GM21717 (cell line): ENCODE data around the gene SUMO3.

Experiments used
- ATAC-seq: cut with Tn5 transposase; IDR thresholded peaks from one replicate; pipeline ENCODE4 v1.9.1; 2021; ENCODE audit warnings: mild to moderate bottlenecking, moderate library complexity; ENCODE audit not compliant: unreplicated experiment

Gene SUMO3

GRCh38 chr21:44817914-44818639 is at the start of gene SUMO3:
Gene SUMO3 (minus strand): TSS chr21:44818062. CDS start chr21:44817968, 94 bp downstream.
- peak; percentile 49 for ATAC-seq

DNA sequence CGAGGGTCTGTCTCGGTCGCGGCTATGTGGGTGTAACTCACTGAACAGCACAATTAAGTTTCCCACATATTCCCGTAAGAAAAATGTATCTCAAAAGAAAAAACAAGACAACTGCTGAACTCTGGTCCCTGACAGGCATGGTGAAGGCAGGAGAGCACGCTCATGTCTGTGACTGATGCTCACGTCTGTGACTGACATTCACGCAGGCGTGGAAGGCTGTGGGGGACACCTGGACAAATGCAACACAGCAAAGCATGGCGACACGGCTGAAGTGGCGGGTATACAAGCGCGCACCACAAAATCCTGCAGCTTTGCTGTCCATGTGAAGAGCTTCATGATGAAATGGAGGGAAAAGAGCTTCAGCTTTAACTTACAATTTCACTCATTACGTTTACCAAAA is 49.6 kb upstream of the SUMO3 start:
- ATAC-seq: no peak

DNA sequence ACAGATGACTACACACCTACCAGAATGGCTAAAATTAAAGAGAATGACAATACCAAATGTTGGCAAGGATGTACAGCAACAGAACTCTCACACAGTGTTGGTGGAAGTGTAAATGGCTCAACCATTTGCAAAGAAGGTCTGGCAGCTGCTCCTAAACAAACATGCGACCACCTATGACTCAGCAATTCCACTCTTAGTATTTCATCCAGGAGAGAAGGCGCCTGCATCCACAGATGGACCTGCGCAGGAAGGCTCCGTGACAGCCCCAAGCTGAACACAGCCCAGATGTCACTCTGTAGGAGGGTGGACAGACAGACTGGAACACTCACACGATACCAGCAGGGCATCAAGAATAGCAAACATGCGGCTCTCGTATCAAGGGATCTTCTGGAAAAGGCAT is 48.9 kb upstream of the SUMO3 start:
- ATAC-seq: no peak

DNA sequence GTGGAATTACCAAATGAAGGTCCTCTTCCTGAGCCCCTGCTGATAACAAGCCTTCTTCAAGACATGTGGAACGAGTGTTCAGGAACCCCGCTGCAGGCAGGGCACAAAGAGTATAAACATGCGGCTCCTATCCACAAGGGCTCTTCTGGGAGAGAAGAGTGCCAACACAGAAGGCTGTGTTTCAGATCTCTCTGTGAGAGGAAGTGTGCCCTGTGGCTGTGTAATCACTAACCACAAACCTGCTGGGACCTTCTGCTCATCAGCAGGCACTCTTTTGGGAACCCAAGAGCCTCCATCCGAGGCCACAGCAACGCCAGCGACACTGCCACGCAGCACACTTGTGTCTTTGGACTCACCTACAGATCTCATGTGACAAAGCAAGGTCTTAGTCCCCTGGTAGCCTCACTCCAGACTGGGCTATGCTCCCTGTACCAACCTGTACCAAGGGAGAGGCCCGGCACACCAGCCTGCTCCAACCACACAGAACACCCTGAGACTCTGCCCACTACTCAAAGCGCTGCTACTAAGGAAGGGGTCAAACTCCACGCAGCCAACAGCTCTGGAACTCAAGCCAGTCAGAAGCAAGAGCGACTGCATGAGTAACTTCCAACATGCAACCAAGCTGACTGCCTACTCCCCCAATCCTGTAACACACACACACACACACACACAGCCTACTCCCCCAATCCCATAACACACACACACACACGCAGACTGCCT is 47.9 kb upstream of the SUMO3 start:
- no peak for ATAC-seq

GRCh38 chr21:44862869-44863685 is 45.2 kb upstream of the SUMO3 start:
- ATAC-seq: no peak

DNA sequence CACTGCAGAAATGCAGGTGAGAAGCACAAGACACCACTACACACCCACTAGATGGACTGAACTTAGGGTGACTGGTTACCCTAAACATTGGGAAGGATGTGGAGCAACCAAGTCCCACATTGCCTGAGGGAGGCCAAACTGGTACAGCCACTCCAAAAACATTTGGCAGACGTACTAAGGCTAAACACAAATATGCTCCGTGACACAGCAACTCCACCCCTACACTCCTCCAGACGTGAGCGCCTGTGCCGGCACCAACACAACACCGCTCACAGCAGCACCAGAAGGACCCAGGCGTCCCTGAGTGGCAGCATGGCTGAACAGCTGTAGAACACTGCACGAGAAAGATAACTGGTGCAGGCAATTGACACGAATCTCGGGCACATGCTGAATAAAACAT is 40.9 kb upstream of the SUMO3 start:
- no peak for ATAC-seq

GRCh38 chr21:44858291-44858690 is 40.4 kb upstream of the SUMO3 start:
- ATAC-seq: no peak

DNA sequence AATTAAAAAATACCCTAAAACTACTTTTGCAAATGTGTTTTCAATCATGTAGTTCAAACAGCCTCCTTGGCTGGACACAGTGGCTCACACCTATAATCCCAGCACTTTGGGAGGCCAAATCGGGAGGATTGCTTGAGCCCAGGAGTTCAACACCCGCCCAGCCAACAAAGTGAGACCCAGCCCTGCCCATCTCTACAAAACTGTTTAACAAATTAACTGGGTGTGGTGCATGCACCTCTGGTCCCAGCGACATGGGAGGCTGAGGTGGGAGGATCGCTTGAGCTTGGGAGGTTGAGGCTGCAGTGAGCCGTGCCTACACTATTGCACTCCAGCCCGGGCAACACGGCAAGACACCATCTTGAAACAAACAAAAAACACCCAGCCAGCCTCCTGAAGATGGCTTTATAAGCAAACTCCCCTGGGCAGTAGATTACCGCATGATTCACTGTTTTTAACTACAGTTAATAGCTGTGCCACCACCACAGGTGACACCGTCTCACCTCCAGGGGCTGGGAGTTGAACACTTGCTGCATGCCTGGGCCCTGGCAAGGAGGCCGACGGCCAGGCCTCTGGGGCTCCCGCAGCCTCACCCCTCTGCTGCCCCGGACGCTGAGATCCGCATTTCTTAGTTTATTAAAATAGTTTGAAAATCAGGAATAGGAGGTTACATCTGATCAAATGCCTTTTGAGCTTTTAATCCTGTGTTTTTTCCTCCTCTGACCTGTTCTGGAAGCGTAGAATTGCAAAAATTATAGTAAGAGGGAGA is 39.4 kb upstream of the SUMO3 start:
- no peak for ATAC-seq

DNA sequence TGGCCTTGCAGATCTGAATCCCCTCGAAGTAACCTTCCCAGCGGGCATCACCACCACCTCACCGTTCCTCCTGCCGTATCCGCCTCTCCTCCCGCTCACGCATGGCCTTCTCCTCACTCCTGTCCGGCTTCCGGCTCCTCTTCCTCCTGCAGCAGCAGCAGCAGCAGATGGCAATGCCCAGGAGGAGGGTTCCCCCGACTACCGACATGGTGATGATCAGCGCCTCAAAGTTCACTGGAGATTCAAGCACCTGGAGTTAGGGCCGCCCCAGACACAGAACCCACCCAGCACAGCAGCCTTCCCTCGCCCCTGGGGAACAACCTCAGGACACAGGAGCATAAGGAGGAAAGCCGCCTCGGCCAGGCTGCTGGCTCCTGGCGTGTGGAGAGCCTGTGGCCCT is 38.3 kb upstream of the SUMO3 start:
- ATAC-seq: no peak

- ATAC-seq: no peak
Measured at GRCh38 chr21:44855572-44855971, 37.7 kb upstream of the SUMO3 start.

GRCh38 chr21:44854664-44855446 is 37.0 kb upstream of the SUMO3 start:
- ATAC-seq: no peak

- no peak for ATAC-seq
Measured at GRCh38 chr21:44854391-44854663, 36.5 kb upstream of the SUMO3 start.

GRCh38 chr21:44853601-44854390 is 35.9 kb upstream of the SUMO3 start:
- ATAC-seq: no peak

- no peak for ATAC-seq
Measured at GRCh38 chr21:44850905-44851657, 33.2 kb upstream of the SUMO3 start.

DNA sequence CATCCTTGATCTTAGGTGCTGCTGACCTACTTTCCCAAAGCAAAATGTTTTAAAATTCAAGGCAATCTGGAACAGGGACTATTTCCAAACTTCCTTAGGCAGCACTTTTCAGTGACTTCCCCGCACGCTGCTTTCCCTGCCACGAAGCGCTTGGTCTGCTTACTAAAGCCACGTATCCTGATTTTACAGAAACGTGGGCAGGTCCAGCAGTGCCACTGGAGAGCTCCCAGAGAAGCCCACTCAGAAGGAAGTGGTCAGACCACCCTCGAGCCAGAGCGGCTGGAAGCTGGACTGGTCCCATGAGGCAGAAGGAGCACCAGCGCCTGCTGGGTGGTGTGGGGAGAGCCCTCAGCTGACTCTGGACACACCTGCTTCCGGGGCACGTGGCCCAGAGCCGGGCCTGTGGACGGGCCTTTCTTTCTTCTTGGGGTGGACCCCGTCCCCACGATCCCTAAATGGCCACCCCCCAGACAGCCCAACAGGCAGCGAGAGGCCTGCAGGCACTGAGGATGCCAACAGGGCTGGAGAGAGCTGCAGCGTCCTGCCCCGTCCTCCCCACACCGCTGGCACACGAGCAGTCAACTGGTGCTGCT is 32.4 kb upstream of the SUMO3 start:
- ATAC-seq: no peak

DNA sequence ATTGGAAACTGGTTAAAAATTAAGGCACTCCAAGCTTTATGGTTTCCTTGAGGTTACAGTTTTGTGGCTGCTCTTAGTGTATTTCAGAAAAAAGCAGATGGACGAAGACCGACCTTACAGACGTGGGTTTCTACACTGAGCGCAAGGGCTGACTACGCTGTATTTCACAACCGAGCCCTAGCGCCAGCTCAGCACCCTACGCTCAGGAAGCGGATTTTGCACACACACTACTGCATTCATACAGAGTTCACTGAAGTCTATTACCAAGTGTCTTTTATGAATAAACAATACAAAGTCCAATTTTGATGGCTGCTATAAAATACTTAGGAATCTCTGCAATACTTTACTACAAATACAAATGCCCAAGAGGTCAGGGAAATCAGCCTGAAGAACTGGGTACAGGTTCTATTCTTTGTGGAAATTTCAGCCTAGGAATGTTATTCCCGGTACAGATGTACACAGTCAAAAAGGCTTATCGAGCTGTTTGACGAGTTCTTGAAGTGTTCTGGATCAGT is 31.8 kb upstream of the SUMO3 start:
- no peak for ATAC-seq

DNA sequence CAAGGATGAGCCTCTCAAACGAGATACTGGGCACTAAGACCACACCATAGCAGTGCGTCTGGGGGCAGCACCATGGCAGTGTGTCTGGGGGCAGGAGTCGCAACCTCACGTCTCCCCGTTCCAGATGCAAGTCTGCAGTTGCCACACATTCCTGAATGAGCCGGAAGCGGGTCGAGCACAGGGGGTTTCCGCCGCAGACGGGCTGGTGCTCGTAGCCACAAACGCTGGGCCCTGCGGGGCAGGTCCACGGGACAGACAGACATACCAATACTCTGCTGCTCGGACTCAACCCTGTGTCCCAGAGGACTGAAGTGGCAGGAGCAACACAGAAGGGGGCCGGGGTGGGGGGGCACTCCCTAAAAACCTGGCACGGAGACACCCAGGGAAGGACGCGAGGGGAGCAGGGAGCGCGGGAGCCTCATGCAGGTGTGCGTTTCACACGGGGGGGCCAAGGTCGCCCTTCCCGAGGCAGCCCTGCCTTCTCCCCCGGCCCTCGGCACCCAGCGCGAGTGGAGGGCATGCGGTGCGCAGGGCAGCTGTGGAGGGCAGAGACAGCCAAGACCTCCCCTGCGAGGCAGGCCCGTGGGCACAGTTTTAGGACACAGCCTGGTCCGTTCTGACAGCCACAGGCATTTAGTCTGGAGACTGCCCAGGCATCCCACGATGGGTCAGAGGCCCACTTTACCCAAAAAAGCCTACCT is 31.1 kb upstream of the SUMO3 start:
- no peak for ATAC-seq
